Stimulated activated CD4-positive, alpha-beta T cell treated with anti-CD3 and anti-CD28 coated beads, Interleukin-2, amount 100 ng/mL, for 4 hours (primary cell): ENCODE results near the gene NEUROD1.

Experiments used
- DNase-seq: peaks from one replicate; pipeline ENCODE4 v3.0.0-alpha.2; 2020; ENCODE audit warnings: low read depth

Gene NEUROD1

GRCh38 chr2:181679544-181679979 lies 755 bp downstream of the NEUROD1 start:
- DNase-seq, result no peak

GRCh38 chr2:181678861-181679543 lies 1.3 kb downstream of the NEUROD1 start:
- DNase-seq, result no peak

GRCh38 chr2:181677912-181678586 lies 2.3 kb downstream of the NEUROD1 start:
- no peak for DNase-seq

- DNase-seq, result no peak
Measured at GRCh38 chr2:181675254-181675653, 5.1 kb downstream of the NEUROD1 start.

- DNase-seq, result no peak
Measured at GRCh38 chr2:181674461-181674860, 5.9 kb downstream of the NEUROD1 start.

- no peak for DNase-seq
Measured at GRCh38 chr2:181673173-181673572, 7.1 kb downstream of the NEUROD1 start.

GRCh38 chr2:181672255-181673008 lies 7.9 kb downstream of the NEUROD1 start:
- no peak for DNase-seq

- no peak for DNase-seq
Measured at GRCh38 chr2:181670632-181671031, 9.7 kb downstream of the NEUROD1 start.

GRCh38 chr2:181667234-181667633 lies 13.1 kb downstream of the NEUROD1 start:
- DNase-seq, result no peak

GRCh38 chr2:181662287-181662686 lies 18.0 kb downstream of the NEUROD1 start:
- DNase-seq, result no peak

GRCh38 chr2:181660181-181660580 lies 20.1 kb downstream of the NEUROD1 start:
- no peak for DNase-seq

GRCh38 chr2:181658444-181658843 lies 21.9 kb downstream of the NEUROD1 start:
- no peak for DNase-seq

GRCh38 chr2:181657379-181657778 lies 22.9 kb downstream of the NEUROD1 start:
- DNase-seq, result no peak

GRCh38 chr2:181656450-181657291 lies 23.6 kb downstream of the NEUROD1 start, which contains the start of gene CERKL:
TSS of gene CERKL (minus strand) at chr2:181657105. CDS start at chr2:181657006, 99 bp downstream.
- DNase-seq, result no peak

GRCh38 chr2:181655519-181655918 lies 24.8 kb downstream of the NEUROD1 start:
- no peak for DNase-seq

GRCh38 chr2:181649436-181649979 lies 30.8 kb downstream of the NEUROD1 start:
- DNase-seq, result no peak

GRCh38 chr2:181648478-181649155 lies 31.7 kb downstream of the NEUROD1 start:
- DNase-seq, result no peak

- DNase-seq, result no peak
Measured at GRCh38 chr2:181646415-181646987, 33.8 kb downstream of the NEUROD1 start.

- DNase-seq, result no peak
Measured at GRCh38 chr2:181643151-181643550, 37.2 kb downstream of the NEUROD1 start.

GRCh38 chr2:181642086-181642485 lies 38.2 kb downstream of the NEUROD1 start:
- DNase-seq, result no peak

GRCh38 chr2:181639686-181640085 lies 40.6 kb downstream of the NEUROD1 start:
- no peak for DNase-seq
